Measurements from ENCODE around the gene MORN1. TPM values are rescaled to one million over a fixed set of nuclear protein-coding genes. Genes with fewer than 3 reads are reported as not detected.

The MORN1 gene
- total RNA-seq, 4 donors from 2014 or later: 3.0 to 34.0 (median 12.5) TPM

DNA sequence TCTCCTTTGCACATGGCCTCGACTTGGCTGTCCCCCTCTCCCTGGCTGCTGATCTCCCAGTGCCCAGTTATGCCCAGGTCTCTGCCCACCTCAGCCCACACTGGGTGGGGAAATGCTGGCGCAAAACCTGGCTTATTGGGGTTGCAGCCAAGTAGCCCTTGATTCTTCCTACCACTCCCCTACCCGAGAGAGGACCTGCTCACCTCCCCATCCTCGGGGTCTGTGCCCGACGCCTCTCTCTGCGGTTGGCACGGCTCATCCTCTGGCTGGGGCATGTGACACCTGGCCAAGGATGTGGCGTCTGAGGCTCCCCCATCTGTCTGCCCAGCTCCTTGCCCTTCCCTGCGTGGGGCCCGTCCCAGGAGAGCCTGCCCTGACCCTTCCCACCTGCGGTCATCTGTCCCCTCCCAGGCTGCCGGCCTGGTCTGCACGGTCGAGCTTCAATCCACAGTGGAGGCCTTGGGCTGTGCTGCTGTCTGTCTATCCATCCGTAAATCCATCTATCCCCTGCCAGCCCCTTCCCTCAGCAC lies 27.5 kb upstream of the MORN1 start:
- in situ Hi-C loops (cut with MboI; ENCODE audit: low pct_ligation_motif_present in 1 of 4, low pct_unique_long_range_greater_than_20kb in 1 of 4, low sequenced_read_pairs in 3 of 4) (loop anchor here (10.0 to 25.0 kb wide), 4 partner anchors 126 to 226 kb away; partner anchors contain the start of genes MMEL1 (in 1 of the 4) and TNFRSF14 (in 1 of the 4)), intact Hi-C loops (cut with DNase I; ENCODE audit: low total_unique reads) (loop anchor here (5.0 kb wide), 1 partner anchor 128 kb away; no protein-coding TSS in a partner anchor)
- Histone ChIP-seq H3K36me3 (no peaks in the 10 kb centered on the region), H3K27me3 (peaks cover 39% of the 10 kb centered on the region), H3K27ac (no peak overlapping the region), H3K9me3 (peaks cover 0 to 6% of the 10 kb centered on the region in 2 donors), H3K4me1 (peaks cover 8 to 27% (median 16%) of the 10 kb centered on the region in 4 donors), H3K4me3 (no peak overlapping the region)
- 75% methylated on average over 16 of the region's 16 CpGs; no CpG with 5 or more reads in 1 of the 2 donors for WGBS, 2 donors (ENCODE audit: low coverage in 1 of 2)
- DNase-seq: no peak
- TF ChIP-seq, protein P1, sequence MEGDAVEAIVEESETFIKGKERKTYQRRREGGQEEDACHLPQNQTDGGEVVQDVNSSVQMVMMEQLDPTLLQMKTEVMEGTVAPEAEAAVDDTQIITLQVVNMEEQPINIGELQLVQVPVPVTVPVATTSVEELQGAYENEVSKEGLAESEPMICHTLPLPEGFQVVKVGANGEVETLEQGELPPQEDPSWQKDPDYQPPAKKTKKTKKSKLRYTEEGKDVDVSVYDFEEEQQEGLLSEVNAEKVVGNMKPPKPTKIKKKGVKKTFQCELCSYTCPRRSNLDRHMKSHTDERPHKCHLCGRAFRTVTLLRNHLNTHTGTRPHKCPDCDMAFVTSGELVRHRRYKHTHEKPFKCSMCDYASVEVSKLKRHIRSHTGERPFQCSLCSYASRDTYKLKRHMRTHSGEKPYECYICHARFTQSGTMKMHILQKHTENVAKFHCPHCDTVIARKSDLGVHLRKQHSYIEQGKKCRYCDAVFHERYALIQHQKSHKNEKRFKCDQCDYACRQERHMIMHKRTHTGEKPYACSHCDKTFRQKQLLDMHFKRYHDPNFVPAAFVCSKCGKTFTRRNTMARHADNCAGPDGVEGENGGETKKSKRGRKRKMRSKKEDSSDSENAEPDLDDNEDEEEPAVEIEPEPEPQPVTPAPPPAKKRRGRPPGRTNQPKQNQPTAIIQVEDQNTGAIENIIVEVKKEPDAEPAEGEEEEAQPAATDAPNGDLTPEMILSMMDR (IDR thresholded peaks at IDR 0.05): no peak
- no peak for TF ChIP-seq POLR2A (IDR thresholded peaks at IDR 0.05)
- TF ChIP-seq EP300 (IDR thresholded peaks at IDR 0.05; ENCODE audit: low read depth): no peak
- TF ChIP-seq POLR2AphosphoS5 (IDR thresholded peaks at IDR 0.05): no peak

DNA sequence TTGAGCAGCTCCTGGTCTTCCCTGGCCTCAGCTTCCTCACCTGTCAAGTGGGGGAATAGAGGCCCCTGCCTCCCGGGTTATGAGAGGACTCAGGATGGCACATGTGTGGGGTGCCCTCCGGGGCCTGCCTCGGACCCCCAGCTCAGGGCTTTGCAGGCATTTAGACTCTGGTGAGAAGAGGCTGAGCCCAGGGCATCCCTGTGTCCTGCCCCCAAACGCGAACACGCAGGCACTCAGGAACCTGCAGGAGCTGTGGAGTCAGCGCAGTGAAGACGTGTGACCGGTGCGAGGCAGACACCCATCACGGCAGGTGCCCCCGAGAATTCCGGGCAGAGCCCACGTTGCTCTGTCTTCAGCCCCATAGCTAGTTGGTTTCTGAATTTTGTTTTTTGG lies 26.5 kb upstream of the MORN1 start:
- H3K9me3 ChIP-seq: no peaks in the 10 kb centered on the region
- no peak for DNase-seq
- H3K27me3 ChIP-seq: peaks cover 39% of the 10 kb centered on the region
- no peak overlapping the region for H3K4me3 ChIP-seq
- WGBS, 2 donors (ENCODE audit: low coverage in 1 of 2): 75% methylated on average over 14 of the region's 14 CpGs; no CpG with 5 or more reads in 1 of the 2 donors
- H3K36me3 ChIP-seq: no peaks in the 10 kb centered on the region
- peaks cover 16 to 36% (median 26%) of the 10 kb centered on the region in 4 donors for H3K4me1 ChIP-seq
- H3K27ac ChIP-seq: no peak overlapping the region
- intact Hi-C loops (cut with DNase I; ENCODE audit: low total_unique reads): loop anchor here (5.0 kb wide), 1 partner anchor 129 kb away; no protein-coding TSS in a partner anchor
- in situ Hi-C loops (cut with MboI; ENCODE audit: low pct_ligation_motif_present in 1 of 4, low pct_unique_long_range_greater_than_20kb in 1 of 4, low sequenced_read_pairs in 3 of 4): loop anchor here (10.0 to 25.0 kb wide), 4 partner anchors 127 to 227 kb away; partner anchors contain the start of genes MMEL1 (in 1 of the 4) and TNFRSF14 (in 1 of the 4)
- TF ChIP-seq EP300 (IDR thresholded peaks at IDR 0.05; ENCODE audit: low read depth) (no peak), POLR2A (IDR thresholded peaks at IDR 0.05) (no peak), POLR2AphosphoS5 (IDR thresholded peaks at IDR 0.05) (no peak)
- TF ChIP-seq, protein P1 (IDR thresholded peaks at IDR 0.05): no peak

DNA sequence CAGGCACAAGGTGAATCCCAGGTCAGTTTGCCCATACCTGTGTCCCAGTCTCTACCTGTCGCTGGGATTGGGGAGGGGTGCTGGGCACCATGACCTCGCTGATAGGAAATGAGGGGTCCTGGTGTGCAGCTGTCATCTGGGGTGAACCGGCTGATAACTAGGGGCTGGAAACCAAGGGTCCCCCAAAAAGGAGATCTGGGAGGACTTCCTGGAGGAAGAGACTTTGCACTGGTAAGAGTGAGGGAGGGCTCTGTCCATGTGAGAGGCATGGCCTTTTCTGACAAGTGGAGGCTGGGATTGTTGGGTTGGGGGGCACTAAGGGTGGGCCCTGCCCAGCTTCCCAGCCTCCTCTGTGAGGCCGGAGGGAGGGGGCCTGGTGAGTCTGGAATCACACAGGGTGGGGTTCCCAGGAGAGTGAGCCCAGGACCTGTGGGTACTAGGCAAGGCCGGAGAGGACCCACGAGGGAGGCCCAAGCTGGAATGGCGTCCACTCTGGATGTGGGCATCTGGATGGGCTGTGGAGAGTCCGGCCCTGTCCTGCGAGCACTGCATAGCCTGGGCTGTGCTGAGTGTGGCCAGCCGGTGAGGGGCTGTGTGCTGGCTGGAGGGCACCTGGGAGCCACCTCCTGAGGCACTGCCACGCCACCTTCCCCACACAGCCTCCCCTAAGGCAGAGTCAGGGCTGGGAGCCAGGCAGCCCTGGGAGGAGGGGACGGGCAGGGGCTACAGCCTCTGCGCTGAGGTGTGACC lies 25.9 kb upstream of the MORN1 start:
- DNase-seq: no peak
- Histone ChIP-seq H3K4me1 (peaks cover 16 to 36% (median 27%) of the 10 kb centered on the region in 4 donors), H3K9me3 (no peaks in the 10 kb centered on the region), H3K4me3 (no peak overlapping the region), H3K36me3 (no peaks in the 10 kb centered on the region), H3K27me3 (peaks cover 39% of the 10 kb centered on the region), H3K27ac (peak overlapping the region in 2 of 4 donors; percentile 73 to 84)
- TF ChIP-seq EP300 (IDR thresholded peaks at IDR 0.05; ENCODE audit: low read depth) (no peak), POLR2A (IDR thresholded peaks at IDR 0.05) (no peak), POLR2AphosphoS5 (IDR thresholded peaks at IDR 0.05) (no peak)
- TF ChIP-seq, protein P1 (IDR thresholded peaks at IDR 0.05): no peak
- in situ Hi-C loops (cut with MboI; ENCODE audit: low pct_ligation_motif_present in 1 of 4, low pct_unique_long_range_greater_than_20kb in 1 of 4, low sequenced_read_pairs in 3 of 4) (loop anchor here (10.0 to 25.0 kb wide), 4 partner anchors 128 to 228 kb away; partner anchors contain the start of genes MMEL1 (in 1 of the 4) and TNFRSF14 (in 1 of the 4)), intact Hi-C loops (cut with DNase I; ENCODE audit: low total_unique reads) (loop anchor here (5.0 kb wide), 1 partner anchor 130 kb away; no protein-coding TSS in a partner anchor)
- WGBS, 2 donors (ENCODE audit: low coverage in 1 of 2): 81 to 100% methylated on average over 1 to 13 of the region's 13 CpGs

DNA sequence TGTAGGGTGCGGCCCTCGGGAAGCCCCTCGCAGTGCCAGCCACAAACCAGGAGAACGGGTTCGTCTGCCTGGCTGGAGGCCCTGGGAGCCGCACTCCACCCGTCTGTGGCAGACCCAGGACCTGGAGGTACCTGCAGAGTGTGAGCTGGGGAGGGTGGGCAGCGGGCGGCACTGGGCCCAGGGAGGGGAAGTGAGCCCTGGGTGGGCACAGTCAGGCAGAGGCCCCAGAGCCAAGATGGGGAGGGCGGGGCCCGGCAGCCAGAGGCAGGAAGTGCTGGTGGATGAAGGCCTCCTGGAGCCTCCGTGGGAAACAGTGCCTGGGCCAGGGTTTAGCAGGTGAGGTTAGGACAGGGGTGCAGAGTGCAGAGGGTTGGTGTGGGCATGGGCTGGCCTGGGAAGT lies 25.0 kb upstream of the MORN1 start:
- Histone ChIP-seq H3K27me3 (peaks cover 39% of the 10 kb centered on the region), H3K4me1 (peaks cover 19 to 42% (median 33%) of the 10 kb centered on the region in 4 donors), H3K36me3 (no peaks in the 10 kb centered on the region), H3K4me3 (peak overlapping the region in 2 of 4 donors; percentile 35 to 37), H3K9me3 (no peaks in the 10 kb centered on the region), H3K27ac (peak overlapping the region; percentile 73 to 84 (median 76))
- WGBS, 2 donors (ENCODE audit: low coverage in 1 of 2): 8% methylated on average over 12 of the region's 12 CpGs; no CpG with 5 or more reads in 1 of the 2 donors
- TF ChIP-seq, protein P1 (IDR thresholded peaks at IDR 0.05): no peak
- TF ChIP-seq POLR2A (IDR thresholded peaks at IDR 0.05): no peak
- no peak for TF ChIP-seq POLR2AphosphoS5 (IDR thresholded peaks at IDR 0.05)
- no peak for TF ChIP-seq EP300 (IDR thresholded peaks at IDR 0.05; ENCODE audit: low read depth)
- in situ Hi-C loops (cut with MboI; ENCODE audit: low pct_ligation_motif_present in 1 of 4, low pct_unique_long_range_greater_than_20kb in 1 of 4, low sequenced_read_pairs in 3 of 4) (loop anchor here (10.0 to 25.0 kb wide), 4 partner anchors 128 to 228 kb away; partner anchors contain the start of genes MMEL1 (in 1 of the 4) and TNFRSF14 (in 1 of the 4)), intact Hi-C loops (cut with DNase I; ENCODE audit: low total_unique reads) (loop anchor here (5.0 kb wide), 1 partner anchor 131 kb away; no protein-coding TSS in a partner anchor)
- DNase-seq: peak; percentile 73
